IPS-18c (cell line): ENCODE measurements around the gene PDE4D.
A peak's percentile ranks its signal among the peaks of the same experiment; 100 is the strongest.

ENCODE experiments used
- H3K4me3 ChIP-seq: 2 replicates; pipeline ENCODE4 v1.7.0; 2013; ENCODE audit warnings: low read depth, mild to moderate bottlenecking, low read length, moderate library complexity; ENCODE audit not compliant: insufficient read depth
- H3K9me3 ChIP-seq: one replicate; pipeline ENCODE4 v1.6.1; 2013; ENCODE audit warnings: mild to moderate bottlenecking, low read length, moderate library complexity; ENCODE audit not compliant: control insufficient read depth, insufficient read depth

Gene PDE4D

GRCh38 chr5:59893429-59894227 lies at the start of gene PDE4D:
Gene PDE4D (minus strand): TSS chr5:59893726.
- no peaks in the 10 kb centered on the region for H3K9me3 ChIP-seq
- H3K4me3 ChIP-seq = peak within 1 kb of the TSS; percentile 54

- no peaks in the 10 kb centered on the region for H3K9me3 ChIP-seq
- no peak overlapping the region for H3K4me3 ChIP-seq
These were observed 44.1 kb upstream of the PDE4D start for GRCh38 chr5:59937633-59938032.

GRCh38 chr5:59923465-59923864 lies 29.9 kb upstream of the PDE4D start:
- Histone ChIP-seq H3K4me3 (no peak overlapping the region), H3K9me3 (no peaks in the 10 kb centered on the region)

- no peaks in the 10 kb centered on the region for H3K9me3 ChIP-seq
These were observed 28.7 kb upstream of the PDE4D start for GRCh38 chr5:59922220-59922619.

GRCh38 chr5:59921816-59922215 lies 28.3 kb upstream of the PDE4D start:
- Histone ChIP-seq H3K4me3 (no peak overlapping the region), H3K9me3 (no peaks in the 10 kb centered on the region)

More at GRCh38 chr5:59922220-59922619, 28.7 kb upstream of the PDE4D start:
- H3K4me3 ChIP-seq = no peak overlapping the region

GRCh38 chr5:59919484-59919883 lies 26.0 kb upstream of the PDE4D start:
- Histone ChIP-seq H3K4me3 (no peak overlapping the region), H3K9me3 (no peaks in the 10 kb centered on the region)

GRCh38 chr5:59917121-59917520 lies 23.6 kb upstream of the PDE4D start:
- Histone ChIP-seq H3K4me3 (no peak overlapping the region), H3K9me3 (no peaks in the 10 kb centered on the region)

GRCh38 chr5:59905188-59905587 lies 11.7 kb upstream of the PDE4D start:
- no peaks in the 10 kb centered on the region for H3K9me3 ChIP-seq
- no peak overlapping the region for H3K4me3 ChIP-seq

GRCh38 chr5:59897075-59897474 lies 3.5 kb upstream of the PDE4D start:
- Histone ChIP-seq H3K9me3 (no peaks in the 10 kb centered on the region), H3K4me3 (no peak overlapping the region)

- no peaks in the 10 kb centered on the region for H3K9me3 ChIP-seq
- peak overlapping the region; percentile 47 for H3K4me3 ChIP-seq
These were observed 1.4 kb downstream of the PDE4D start for GRCh38 chr5:59891962-59892643.

GRCh38 chr5:59887274-59887673 lies 6.3 kb downstream of the PDE4D start:
- Histone ChIP-seq H3K4me3 (no peak overlapping the region), H3K9me3 (no peaks in the 10 kb centered on the region)

- Histone ChIP-seq H3K4me3 (no peak overlapping the region), H3K9me3 (no peaks in the 10 kb centered on the region)
These were observed 18.9 kb downstream of the PDE4D start for GRCh38 chr5:59874675-59875074.

- Histone ChIP-seq H3K4me3 (no peak overlapping the region), H3K9me3 (no peaks in the 10 kb centered on the region)
These were observed 20.4 kb downstream of the PDE4D start for GRCh38 chr5:59873113-59873512.

- Histone ChIP-seq H3K9me3 (no peaks in the 10 kb centered on the region), H3K4me3 (no peak overlapping the region)
These were observed 26.9 kb downstream of the PDE4D start for GRCh38 chr5:59866661-59867060.

- Histone ChIP-seq H3K4me3 (no peak overlapping the region), H3K9me3 (no peaks in the 10 kb centered on the region)
These were observed 28.8 kb downstream of the PDE4D start for GRCh38 chr5:59864718-59865117.

GRCh38 chr5:59863777-59864176 lies 29.7 kb downstream of the PDE4D start:
- no peaks in the 10 kb centered on the region for H3K9me3 ChIP-seq
- H3K4me3 ChIP-seq = no peak overlapping the region

- Histone ChIP-seq H3K4me3 (no peak overlapping the region), H3K9me3 (no peaks in the 10 kb centered on the region)
These were observed 37.2 kb downstream of the PDE4D start for GRCh38 chr5:59856358-59856757.

- no peak overlapping the region for H3K4me3 ChIP-seq
- H3K9me3 ChIP-seq = no peaks in the 10 kb centered on the region
These were observed 42.8 kb downstream of the PDE4D start for GRCh38 chr5:59850766-59851165.
